HG02852 (cell line): Measurements from ENCODE around the gene S100A5.
"Not testable (repeated sequence)": the region's sequence is repeated elsewhere in the genome, so short reads cannot be mapped to it uniquely, and the experiment has no call there.

ENCODE experiments used
- ATAC-seq: cut with Tn5 transposase; IDR thresholded peaks from one replicate; pipeline ENCODE4 v1.9.1; 2021; ENCODE audit warnings: mild to moderate bottlenecking, moderate library complexity; ENCODE audit not compliant: unreplicated experiment

Gene S100A5

DNA sequence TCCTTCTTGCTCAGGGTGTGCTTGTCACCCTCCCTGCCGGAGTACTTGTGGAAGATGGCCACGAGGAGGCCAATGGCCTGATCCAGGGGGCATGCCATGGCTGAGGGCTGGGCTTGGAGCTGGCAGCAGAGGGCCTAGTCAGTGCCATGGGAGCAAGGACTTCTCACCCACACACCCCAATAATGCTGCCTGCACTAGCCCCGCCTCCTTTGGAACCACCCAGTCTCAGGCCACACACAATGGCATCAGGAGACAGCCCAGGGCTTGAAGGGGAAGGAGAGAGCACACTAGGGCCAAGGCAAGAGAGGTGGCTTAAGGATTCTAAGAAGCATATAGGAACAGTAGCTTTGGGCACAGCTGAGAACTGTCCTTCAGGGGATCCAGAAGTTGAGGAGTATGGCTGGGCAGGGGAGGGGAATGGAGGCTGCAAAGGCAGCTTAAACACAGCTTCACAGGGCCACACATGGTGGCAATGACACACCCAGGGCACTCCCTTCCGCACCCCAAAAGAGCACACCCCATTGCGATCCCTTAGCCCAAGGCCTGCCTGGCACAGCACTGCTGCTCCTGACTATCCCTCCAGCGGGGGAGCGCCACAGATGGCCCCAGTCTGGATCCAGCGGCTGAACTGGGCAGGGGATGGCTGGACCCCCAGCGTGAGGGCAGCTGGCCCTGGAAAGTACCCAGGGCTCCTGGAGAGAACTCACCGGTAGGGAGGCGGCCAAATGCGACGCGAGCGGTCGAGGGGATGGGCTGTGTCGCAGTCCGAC lies 5.3 kb downstream of the S100A5 start, which contains the start of gene S100A6:
S100A6 (minus strand) TSS at position 750 of the 770 bp plus-strand sequence; CDS start at position 98, 652 bp downstream.
- peak; percentile 24 for ATAC-seq

DNA sequence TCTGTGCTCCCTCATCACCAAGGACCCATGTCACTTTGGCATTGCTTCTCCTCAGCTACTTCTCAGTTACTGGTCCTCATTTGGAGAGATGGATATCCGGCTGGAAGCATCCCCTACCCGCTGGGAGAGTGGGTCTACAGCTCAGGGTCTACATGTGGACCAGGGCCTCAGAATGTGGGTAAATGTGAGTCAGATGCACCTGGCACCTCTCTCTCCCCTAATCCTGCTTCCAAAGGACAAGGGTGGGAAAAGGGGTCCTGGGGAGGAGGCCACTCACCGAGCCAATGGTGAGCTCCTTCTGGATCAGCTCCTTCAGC lies 5.9 kb downstream of the S100A5 start:
- ATAC-seq = no peak

DNA sequence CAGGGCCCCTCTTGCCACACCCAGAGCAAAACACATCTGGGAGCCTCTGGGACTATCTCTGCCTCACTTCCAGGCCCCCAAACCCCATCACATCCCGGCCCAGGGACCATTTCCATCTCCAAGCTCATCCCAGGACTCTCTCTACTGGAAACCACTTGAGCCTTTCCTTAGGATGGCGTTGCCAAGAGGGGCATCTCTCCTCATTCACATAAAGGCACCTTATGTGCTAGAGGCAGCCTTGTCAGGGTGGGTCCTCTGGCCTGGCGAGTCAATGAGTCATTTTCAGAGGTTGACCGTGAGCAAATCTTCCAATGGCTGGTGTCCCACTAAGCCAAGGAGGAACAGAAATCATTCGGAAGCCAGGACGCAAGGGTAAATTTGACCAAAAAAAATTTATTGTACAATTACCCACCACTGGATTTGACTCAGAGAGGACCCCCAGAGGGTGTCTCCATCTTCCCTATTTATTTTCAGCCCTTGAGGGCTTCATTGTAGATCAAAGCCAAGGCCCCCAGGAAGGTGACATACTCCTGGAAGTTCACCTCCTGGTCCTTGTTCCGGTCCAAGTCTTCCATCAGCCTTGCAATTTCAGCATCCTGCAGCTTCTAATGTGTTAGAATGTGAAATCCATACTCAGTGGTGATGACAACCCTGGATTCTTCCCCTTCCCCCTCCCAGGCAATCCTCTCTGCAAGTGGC lies 6.4 kb downstream of the S100A5 start:
- no peak for ATAC-seq

DNA sequence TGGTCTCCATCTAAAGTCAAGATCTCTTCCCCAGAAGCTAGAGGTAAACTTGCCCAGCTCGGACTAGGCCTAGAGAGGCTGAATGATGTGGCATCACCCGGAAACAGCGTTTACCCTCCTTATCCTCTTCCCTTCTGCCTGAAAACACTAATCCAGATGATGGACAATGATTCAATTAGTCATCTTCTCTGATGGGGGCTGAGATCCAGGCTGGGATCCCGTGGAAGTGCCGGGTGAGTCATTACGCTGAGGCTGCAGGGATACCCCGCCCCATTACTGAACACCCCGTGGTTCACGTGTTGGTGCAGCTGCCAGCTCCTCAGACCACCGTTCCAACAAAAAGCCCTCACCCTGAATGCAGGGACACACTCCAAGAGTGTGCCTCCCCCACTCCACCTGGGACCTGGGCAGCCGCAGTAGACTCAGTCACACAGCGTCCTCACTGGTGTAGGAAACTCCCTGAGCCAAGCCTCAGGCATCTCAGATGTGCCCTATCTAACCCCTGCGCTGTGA lies 7.0 kb downstream of the S100A5 start:
- ATAC-seq = no peak

DNA sequence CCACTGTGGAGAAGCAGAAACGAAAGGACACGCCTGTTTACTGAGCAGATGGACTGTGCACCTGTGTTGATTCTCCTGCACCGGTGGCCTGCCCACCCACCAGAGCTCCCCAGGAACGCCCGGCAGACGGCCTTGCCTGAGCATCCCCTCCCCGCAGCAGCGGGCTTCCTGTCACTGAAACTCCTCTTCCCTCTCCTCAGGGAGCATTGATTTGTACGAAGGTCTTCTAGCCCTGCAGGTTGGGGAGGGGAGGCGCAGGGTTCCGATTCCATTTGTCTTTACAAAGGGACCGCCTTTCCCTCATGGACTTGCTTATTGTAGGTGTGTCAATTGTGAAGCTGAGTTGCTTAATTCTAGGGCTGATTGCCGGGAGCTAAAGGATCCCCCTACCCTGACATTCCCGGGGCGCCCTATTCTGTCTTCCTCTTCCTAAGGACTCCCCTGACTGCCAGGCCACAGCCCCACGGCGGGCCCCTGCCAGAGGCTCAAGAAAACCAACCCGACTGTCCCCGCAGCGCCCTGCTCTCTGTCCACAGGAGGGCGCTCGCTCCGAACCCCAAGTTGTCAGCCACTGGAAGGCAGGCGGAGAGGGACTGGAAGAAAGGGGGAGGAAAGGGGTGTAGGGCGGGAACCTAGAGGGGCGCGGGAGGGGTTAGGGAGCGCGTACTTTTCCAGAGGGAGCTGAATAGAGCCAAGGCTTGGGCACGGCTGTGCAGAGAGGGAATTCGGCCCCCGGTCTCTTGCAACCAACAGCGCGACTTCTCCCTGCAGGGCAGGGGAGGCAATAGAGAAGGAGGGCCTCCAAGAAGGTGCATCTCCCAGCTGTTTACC lies 7.8 kb downstream of the S100A5 start:
- ATAC-seq = no peak

DNA sequence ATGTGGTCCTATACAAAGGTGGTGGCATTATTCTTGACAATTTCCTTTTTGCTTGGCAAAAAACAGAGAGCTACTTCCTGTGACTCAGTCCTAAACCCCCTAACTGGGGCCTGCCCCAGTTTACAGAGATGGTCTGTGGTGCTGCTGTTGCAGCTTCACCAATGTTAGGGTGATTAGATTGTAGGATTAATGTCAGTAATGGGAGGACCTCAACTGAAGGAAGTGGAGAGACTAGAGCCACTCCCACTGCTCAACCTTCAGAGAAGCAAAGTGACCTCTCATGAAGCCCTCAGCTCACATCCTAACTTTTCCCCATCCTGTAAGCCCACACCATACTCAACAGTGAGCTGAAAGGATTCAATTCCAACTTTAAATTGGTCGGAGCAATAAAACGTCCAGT lies 8.6 kb downstream of the S100A5 start:
- no peak for ATAC-seq

DNA sequence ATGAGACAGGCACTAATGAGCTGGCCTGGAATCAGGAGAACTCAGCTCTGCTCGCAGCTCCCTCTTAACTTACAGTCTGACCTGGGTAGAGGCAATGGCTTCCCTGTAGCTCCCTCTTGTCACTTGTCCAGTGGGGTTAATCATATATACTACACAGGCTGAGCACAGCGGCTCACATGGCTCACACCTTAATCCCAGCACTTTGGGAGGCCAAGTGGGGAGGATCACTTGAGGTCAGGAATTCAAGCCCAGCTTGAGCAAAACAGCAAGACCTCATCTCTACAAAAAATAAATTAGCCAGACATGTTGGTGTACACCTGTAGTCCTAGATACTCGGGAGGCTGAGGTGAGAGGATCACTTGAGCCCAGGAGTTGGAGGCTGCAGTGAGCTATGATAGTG lies 9.1 kb downstream of the S100A5 start:
- no peak for ATAC-seq

DNA sequence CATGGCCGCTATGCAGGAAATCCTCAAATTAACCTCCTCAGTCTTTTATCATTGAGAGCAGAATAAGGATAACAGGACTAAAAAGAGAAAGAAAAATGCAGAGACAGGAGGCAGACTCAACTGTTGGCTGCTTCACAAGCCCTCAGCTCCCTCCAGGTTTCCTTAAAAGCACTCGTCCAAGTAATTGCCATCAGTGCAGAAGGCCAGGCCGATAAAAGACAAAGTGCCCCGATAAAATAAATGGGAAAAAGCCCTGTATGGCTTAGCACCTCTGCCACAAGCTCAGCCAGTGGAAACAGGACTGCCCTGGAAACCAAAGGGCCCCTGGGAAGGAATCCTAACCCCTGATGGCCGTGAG lies 13.1 kb downstream of the S100A5 start:
- ATAC-seq = no peak

DNA sequence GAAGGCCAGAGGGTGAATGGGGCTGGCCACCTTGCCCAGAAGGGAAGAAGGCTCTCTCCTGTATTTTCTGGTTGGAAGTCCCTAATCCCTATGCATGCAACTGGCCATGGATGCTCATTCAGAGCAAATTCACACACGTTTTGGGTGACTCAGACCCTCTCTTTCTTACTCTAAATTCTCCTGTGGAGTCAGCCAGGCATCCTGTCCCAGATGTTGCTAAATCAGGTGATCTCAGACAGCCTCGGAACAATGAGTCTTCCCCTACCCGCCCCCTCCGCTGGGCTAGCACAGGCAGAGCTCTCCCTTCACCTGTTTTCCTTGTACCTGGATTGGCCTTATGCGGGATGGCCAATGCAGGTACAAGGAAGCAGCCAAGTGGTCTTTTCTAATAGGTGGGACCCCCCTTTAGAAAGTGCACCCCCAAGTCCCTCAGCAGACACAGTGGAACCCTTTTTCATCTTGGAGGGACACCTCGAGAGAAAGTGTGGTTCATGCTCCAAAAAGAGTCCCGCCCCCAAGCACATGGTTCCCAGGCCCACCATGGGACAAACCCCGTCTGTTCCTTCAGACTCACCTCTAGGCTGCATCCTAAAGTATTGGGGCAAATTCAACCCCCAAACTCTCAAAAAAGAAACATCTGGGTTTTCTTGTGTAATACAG lies 13.6 kb downstream of the S100A5 start:
- ATAC-seq = no peak

DNA sequence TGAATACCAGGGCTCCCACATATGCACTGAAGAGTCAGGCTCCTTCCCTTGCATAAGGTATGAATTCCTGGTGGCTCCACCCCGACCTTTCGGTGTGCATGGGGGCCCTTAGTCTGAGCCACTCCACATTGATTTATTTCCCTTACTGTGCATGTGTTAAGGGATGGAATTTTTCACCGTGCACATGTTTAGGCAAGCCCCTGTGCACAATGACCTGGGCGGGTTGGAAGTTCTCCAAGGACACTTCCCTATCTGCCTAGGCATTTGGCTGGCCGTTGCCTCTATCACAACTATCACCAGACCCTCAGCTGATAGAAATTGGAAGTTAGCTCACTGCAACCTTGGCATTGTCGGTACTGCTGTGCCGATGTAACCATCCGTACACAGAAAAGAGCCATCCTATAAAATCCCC lies 14.6 kb downstream of the S100A5 start:
- ATAC-seq = no peak

DNA sequence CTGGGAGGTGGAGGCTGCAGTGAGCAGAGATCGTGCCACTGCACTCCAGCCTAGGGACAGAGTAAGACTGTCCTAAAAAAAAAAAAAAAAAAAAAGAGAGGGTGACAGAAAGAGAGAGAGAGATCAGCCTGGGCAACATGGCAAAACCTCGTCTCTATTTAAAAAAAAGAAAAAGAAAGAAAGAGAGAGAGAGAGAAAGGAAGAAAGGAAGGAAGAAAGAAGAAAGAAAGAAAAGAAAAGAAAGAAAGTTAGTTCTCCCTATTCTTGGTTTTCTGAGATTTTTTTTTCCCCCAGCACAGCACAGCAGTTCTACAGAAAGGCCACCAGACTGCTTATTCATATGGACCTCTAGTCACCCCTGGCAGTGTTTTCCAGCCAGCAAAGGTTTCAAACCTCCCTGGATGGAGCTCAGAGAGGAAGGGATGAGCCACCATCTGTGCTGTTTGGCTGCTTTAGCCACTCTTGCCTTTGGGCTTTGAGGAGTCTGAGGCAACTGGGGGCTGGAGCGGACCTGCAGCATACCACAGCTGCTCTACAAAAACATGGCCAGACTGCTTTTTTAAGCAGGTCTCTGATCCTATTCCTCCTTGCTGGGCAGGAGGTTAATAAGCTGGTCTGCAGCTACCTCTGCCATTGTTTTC lies 15.5 kb downstream of the S100A5 start:
- no peak for ATAC-seq

DNA sequence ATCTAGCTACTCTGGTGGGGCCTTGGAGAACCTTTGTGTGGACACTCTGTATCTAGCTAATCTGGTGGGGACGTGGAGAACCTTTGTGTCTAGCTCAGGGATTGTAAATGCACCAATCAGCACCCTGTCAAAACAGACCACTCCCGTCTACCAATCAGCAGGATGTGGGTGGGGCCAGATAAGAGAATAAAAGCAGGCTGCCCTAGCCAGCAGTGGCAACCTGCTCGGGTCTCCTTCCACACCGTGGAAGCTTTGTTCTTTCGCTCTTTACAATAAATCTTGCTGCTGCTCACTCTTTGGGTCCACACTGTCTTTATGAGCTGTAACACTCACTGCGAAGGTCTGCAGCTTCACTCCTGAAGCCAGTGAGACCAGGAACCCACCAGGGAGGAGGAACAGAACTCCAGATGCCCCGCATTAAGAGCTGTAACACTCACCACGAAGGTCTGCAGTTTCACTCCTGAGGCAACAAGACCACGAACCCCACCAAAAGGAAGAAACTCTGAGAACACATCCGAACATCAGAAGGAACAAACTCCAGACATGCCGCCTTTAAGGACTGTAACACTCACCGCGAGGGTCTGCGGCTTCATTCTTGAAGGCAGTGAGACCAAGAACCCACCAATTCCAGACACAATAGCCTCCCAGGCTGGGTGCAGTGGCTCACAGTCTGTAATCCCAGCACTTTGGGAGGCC lies 18.2 kb downstream of the S100A5 start:
- not testable (repeated sequence) for ATAC-seq

DNA sequence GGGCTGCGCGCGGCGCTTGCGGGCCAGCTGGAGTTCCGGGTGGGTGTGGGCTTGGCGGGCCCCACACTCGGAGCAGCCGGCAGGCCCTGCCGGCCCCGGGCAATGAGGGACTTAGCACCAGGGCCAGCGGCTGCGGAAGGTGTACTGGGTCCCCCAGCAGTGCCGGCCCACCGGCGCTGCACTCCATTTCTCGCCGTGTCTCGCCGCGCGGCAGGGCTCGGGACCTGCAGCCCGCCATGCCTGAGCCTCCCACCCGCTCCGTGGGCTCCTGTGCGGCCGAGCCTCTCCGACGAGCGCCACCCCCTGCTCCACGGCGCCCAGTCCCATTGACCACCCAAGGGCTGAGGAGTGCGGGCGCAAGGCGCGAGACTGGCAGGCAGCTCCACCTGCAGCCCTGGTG lies 18.9 kb downstream of the S100A5 start:
- not testable (repeated sequence) for ATAC-seq

DNA sequence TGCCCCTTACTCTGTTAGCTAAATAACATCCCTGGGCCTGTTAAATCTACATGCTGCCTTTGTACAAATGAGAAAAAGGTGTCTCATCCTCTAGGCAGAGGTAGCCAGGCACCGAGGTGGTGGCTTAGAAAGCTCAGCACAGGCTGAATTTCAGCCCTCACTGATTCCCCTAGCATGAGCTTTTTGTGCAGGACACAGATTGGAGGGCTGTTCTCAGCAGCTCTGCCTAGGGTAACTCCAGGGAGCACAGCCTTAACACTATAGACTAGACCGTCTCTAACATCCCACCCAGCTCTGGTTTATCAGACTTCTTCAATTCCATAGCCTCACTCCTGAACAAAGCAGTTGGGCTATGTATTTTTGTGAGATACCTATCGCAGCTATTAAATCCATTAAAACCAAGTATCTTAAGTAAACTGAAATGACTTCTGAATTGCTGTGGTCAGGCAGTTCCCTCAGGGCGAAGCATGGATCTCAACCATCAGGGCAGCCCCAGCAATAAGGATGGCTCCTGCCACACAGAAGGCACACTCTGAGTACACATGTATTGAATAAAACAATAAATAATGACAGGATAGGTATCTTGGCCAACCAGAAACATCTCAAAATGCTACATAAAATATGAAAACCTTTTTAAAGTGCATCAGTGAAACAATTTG lies 19.8 kb downstream of the S100A5 start:
- ATAC-seq = no peak

DNA sequence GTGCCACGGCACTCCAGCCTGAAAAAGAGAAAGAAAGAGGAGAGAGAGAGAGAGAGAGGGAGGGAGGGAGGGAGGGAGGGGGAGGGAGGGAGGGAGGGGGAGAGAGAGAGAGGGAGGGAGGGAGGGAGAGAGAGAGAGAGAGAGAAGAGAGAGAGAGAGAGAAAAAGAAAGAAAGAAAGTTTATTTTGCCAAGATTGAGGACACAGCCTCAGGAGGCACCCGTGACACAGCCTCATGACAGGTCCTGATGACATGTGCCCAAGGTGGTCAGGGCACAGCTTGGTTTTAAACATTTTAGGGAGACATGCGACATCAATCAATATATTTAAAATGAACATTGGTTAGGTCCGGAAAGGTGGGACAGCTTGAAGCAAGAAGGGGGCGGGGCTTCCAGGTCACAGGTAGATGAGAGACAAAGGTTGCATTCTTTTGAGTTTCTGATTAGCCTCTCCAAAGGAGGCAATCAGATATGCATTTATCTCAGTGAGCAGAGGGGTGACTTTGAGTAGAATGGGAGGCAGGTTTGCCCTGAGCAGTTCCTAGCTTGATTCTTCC lies 20.5 kb downstream of the S100A5 start:
- ATAC-seq = not testable (repeated sequence)

DNA sequence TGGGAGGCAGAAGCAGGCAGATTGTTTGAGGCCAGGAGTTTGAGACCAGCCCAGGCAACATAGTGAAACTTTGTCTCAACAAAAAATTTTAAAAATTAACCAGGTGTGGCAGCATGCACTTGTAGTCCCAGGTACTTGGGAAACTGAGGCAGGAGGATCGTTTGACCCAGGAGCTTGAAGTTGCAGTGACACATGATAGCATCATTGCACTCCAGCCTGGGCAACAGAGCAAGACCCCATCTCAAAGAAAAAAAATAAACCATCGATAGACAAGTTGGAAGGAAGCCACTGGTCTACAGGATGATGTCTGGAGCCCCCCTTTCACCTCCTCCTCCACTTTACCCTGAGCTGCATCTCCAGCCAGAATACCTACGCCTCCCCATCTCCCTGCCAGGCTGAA lies 21.5 kb downstream of the S100A5 start:
- no peak for ATAC-seq

DNA sequence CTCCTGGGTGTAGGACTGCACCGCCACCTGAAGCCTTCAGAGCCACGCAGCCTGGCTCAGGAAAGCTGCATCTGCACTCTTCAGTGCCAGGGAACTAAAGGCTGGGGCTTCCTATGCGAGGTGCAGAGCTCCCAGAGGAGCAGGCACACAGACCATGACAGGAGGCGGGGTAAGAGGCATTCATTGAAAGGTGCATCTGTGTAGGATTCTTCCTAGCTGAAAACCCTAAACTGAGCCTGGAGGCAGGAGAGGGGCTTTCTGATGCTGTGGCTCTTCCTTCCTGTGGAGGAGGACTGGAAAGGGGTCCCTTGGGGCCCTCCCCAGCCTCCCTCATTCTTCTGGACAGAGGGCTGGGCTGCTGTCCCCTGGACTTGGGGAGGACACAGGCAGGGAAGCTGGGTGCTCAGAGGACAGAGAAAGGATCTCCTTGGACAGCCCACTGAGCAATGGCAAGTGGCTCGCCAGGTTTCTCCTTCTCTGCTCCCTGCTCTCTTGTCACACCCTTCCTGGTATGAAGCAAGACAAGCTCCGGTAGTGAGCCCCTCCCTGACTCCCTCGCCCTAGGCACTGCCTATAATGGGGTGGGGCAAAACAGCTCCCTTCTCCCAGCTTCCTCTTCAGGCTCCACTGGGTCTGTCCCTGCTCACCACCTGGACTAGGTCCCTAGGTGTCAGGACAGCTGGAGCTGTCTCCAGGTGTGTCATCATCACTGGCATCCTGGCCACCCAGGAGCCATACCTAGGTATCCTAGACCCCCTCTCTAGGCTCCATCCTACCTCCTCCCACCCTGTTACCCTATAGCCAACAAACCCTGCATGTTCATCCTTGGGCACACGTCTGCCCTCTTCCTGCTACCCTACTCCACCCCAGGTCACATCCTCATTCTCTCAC lies 25.0 kb downstream of the S100A5 start:
- ATAC-seq = no peak

DNA sequence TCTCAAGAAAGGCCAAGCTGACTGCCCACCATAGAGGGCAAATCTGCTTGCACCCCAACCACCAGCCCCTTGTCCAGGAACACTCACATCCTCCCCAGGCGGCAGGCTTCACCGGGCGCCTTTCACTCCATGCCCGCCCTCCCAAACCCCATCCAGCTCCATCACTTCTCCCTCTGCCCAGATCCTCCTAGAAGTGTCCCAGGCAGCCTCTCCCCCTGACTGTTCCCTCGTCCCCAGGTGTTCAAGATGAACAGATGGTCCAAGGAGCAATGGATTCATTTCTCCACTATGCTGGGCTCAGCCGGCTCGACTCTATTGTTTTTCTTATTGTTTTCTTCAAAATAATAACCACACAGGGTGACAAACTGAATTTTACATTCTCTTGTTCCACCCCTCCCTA lies 27.1 kb downstream of the S100A5 start:
- ATAC-seq = no peak
